Testis (tissue), 2 donors: Measurements from ENCODE around the gene CST11.

Experiments
- CTCF ChIP-seq, 3 experiments: fragments of 450-650 bp in 2 of 3; fragments of 200-600 bp in 1 of 3; sonication (generic) in 1 of 3; IDR thresholded peaks; one replicate each; pipeline ENCODE4 v1.5.1; 2016 to 2019; ENCODE audit warnings: antibody characterized with exemption in 3 of 3, mild to moderate bottlenecking in 2 of 3, moderate library complexity in 1 of 3
- POLR2A ChIP-seq: fragments of 450-650 bp; IDR thresholded peaks from one replicate; pipeline ENCODE4 v1.6.1; 2017; ENCODE audit warnings: antibody characterized with exemption, mild to moderate bottlenecking, moderate library complexity

- TF ChIP-seq CTCF (IDR thresholded peaks at IDR 0.05) (no peak), POLR2A (no peak)
These were observed 37.1 kb downstream of the CST11 start for GRCh38 chr20:23415555-23415954.
